SK-MEL-5 (cell line): Measurements from ENCODE around the gene MARS2. TPM values are rescaled to one million over a fixed set of nuclear protein-coding genes. Genes with fewer than 3 reads are reported as not detected.
A peak's percentile ranks its signal among the peaks of the same experiment; 100 is the strongest.
"Not testable (repeated sequence)": the region's sequence is repeated elsewhere in the genome, so short reads cannot be mapped to it uniquely, and the experiment has no call there.

Experiments used
- DNase-seq: peaks from one replicate; pipeline ENCODE4 v3.0.0-alpha.2; 2016; ENCODE audit warnings: low read depth, low spot score
- in situ Hi-C: cut with HindIII; loops from 2 replicates; pipeline ENCODE4 v1.10.0; 2016; ENCODE audit warnings: low sequenced_read_pairs, high pct_unique_total_duplicates, low pct_unique_long_range_greater_than_20kb
- polyA plus RNA-seq, 2 experiments: library from polyadenylated mRNA; depleted of rRNA; stranded (reverse); fragments of >200 nt; gene quantifications; 2 replicates each; pipeline ENCODE4 v1.2.3, GENCODE V29; 2015
- total RNA-seq: library from RNA; depleted of rRNA; stranded (reverse); fragments of >200 nt; shearing (Covaris generic); gene quantifications from 2 replicates; pipeline ENCODE4 v1.2.3, GENCODE V29; 2014; rRNA removed

Gene MARS2
- 11.4 and 12.3 TPM in 2 replicates for total RNA-seq
- 15.8 and 21.1 TPM in 2 replicates for polyA plus RNA-seq (2015; cell fraction: cytosol; rRNA removed)
- 17.0 and 21.6 TPM in 2 replicates for polyA plus RNA-seq (2015; cell fraction: nucleus; rRNA removed)

GRCh38 chr2:197705121-197705911, at the start of gene MARS2:
MARS2 (plus strand) TSS chr2:197705369; CDS start chr2:197705406, 37 bp downstream.
- peak; percentile 89 for DNase-seq
- in situ Hi-C loops: no loop called here

GRCh38 chr2:197657562-197657961, 47.6 kb upstream of the MARS2 start:
- in situ Hi-C loops: no loop called here
- no peak for DNase-seq

GRCh38 chr2:197661626-197662025, 43.5 kb upstream of the MARS2 start:
- DNase-seq: no peak
- in situ Hi-C loops: no loop called here

GRCh38 chr2:197666277-197666676, 38.9 kb upstream of the MARS2 start:
- no peak for DNase-seq
- in situ Hi-C loops: no loop called here

- no peak for DNase-seq
- in situ Hi-C loops: no loop called here
Observed at GRCh38 chr2:197668296-197668695, 36.9 kb upstream of the MARS2 start.

- in situ Hi-C loops: no loop called here
- DNase-seq: no peak
Observed at GRCh38 chr2:197669077-197669476, 36.1 kb upstream of the MARS2 start.

- DNase-seq: no peak
- in situ Hi-C loops: no loop called here
Observed at GRCh38 chr2:197672371-197672893, 32.7 kb upstream of the MARS2 start.

- DNase-seq: no peak
- in situ Hi-C loops: no loop called here
Observed at GRCh38 chr2:197673106-197673505, 32.1 kb upstream of the MARS2 start.

GRCh38 chr2:197673606-197674005, 31.6 kb upstream of the MARS2 start:
- no peak for DNase-seq
- in situ Hi-C loops: no loop called here

GRCh38 chr2:197674060-197674459, 31.1 kb upstream of the MARS2 start:
- in situ Hi-C loops: no loop called here
- DNase-seq: peak; percentile 47

- peak; percentile 67 for DNase-seq
- in situ Hi-C loops: no loop called here
Observed at GRCh38 chr2:197674591-197674990, 30.6 kb upstream of the MARS2 start.

- in situ Hi-C loops: no loop called here
- DNase-seq: peak; percentile 32
Observed at GRCh38 chr2:197675246-197675645, 29.9 kb upstream of the MARS2 start, which contains the start of gene RFTN2. RFTN2 (minus strand) TSS chr2:197675587; CDS start chr2:197675458, 129 bp downstream.

GRCh38 chr2:197675711-197676188, 29.4 kb upstream of the MARS2 start:
- peak; percentile 83 for DNase-seq
- in situ Hi-C loops: no loop called here

- no peak for DNase-seq
- in situ Hi-C loops: no loop called here
Observed at GRCh38 chr2:197677056-197677455, 28.1 kb upstream of the MARS2 start.

- no peak for DNase-seq
- in situ Hi-C loops: no loop called here
Observed at GRCh38 chr2:197677483-197677882, 27.7 kb upstream of the MARS2 start.

GRCh38 chr2:197695206-197695605, 10.0 kb upstream of the MARS2 start:
- DNase-seq, in situ Hi-C loops: not testable (repeated sequence)

GRCh38 chr2:197695971-197696370, 9.2 kb upstream of the MARS2 start:
- in situ Hi-C loops, DNase-seq: not testable (repeated sequence)

GRCh38 chr2:197696571-197696970, 8.6 kb upstream of the MARS2 start:
- in situ Hi-C loops, DNase-seq: not testable (repeated sequence)

GRCh38 chr2:197699724-197700123, 5.4 kb upstream of the MARS2 start:
- in situ Hi-C loops: not testable (repeated sequence)

More at GRCh38 chr2:197699724-197700123, 5.4 kb upstream of the MARS2 start:
- DNase-seq: not testable (repeated sequence)
